Stimulated activated CD8-positive, alpha-beta memory T cell treated with anti-CD3 and anti-CD28 coated beads, Interleukin-7, amount 100 ng/mL, for 4 hours (primary cell): Measurements from ENCODE around the gene CACNG4.

Experiments
- DNase-seq, 2 donors: peaks; one replicate each; pipeline ENCODE4 v3.0.0-alpha.2; 2020; ENCODE audit warnings: low read depth in 2 of 2

CACNG4 gene

DNA sequence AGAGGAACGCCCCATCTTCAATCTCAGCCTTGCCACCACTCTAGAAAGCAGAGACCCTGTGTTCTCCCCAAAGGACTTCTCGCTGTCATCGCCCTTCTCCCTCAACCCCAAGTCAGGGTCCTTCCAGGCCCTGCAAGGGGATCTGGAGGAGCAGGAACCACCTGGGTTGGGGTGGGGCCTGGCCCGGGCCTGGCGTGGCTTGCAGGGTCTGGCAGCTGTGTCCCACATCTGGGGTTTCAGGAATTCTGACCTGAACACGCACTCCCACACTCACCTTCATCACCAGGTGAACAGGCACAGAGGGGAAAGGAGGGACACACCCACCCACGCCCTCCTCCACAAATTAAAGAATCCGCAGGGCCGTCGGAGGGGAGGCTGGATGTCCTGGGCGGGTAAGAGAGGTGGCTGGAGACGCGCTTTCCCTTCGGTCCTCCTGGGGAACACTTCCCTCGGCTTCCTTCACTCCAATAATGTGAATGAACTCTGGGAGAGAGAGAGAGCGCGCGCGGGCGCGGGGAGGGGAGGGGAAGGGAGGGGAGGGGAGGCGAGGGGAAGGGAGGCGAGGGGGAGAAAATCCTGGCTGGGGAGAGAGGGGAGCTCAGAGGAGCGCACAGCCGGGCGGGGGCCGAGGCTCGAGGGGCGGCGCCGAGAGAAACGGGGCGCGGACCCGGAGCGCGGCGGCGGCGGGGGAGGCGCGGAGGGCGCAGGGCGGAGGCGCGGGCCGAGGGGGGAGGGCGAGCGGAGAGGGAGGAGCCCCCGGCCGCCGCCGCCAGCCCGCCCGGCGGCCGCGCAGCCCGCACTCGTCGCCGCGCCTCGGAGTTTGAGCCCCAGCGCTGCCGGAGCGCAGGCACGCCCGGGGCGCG lies at the start of gene CACNG4:
CACNG4 (plus strand) TSS at position 799 of the 863 bp plus-strand sequence. CDS start 205 bp downstream, outside the sequence.
- DNase-seq = no peak

DNA sequence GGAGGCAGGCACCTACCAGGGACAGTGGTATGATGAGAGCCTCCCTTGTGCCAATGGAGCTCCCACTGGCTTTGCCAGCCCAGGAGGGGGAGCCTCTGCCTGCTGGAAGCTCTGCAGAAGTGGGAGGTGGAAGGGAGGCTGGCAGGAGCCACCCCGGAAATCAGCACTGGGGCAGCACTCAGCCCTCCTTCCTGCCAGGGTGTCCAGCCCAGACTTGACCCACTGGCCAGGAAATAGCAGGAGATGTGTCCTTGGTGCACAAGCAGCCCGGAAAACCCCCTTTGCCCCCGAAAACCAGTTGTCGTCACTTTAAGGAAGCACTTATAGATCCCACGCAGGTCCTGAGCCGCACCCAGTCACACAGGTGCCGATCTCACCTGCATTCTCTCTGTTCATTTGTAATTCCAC lies 49.3 kb upstream of the CACNG4 start:
- DNase-seq = no peak

DNA sequence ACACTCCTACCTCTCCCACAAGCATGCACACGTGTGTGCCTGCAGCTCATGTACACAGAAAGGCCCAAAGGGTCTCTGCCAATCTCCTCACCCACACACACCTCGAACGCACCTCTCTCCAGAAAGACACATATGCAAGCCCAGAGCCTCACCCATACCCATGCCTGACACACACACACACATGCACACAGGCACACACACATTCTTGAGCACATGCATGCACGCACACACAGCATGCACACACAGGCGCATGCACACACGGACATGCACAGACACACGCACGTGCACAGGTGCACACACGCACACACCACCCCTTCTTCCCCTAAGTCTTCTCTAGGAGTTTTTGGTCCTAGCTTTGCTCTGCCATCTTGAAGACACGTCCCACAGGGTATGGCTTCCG lies 48.7 kb upstream of the CACNG4 start:
- no peak for DNase-seq

DNA sequence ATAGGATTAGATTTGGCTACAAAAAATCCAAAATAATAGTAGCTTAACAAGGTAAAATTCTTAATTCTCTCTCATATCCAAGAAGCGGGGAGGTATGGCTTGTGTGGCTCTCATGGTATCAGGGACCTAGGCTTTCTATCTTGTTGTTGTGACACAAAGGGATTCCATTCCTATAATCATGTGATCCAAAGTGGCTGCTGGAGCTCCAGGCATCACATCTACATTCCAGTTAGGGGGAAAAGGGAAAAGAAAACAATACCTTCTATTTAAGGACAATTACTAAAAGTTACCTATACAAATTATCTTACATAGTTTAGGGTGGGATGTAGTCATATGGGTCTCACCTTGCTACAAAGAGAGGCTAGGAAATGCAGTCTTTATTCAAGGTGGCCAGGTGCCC lies 47.6 kb upstream of the CACNG4 start:
- DNase-seq = no peak

DNA sequence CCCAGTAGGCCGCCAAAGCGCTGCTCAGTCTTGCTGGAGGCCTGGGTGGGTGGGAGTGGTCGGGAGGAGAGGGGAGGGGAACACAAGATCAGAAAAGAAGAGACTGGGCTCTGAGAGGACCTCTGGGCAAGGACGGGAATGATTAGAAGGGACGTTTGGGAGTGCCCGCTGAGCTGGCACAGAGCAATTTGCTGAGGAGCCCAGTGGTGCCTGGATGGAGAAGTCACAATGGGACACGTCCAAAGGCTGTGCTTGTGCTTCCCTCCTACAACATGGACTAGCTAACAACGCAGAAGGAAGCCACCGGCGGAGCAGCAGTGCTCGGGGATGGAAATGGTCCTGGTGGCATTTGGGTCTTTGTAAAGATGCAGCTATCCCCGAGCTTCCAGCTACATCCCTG lies 45.6 kb upstream of the CACNG4 start:
- DNase-seq = no peak

DNA sequence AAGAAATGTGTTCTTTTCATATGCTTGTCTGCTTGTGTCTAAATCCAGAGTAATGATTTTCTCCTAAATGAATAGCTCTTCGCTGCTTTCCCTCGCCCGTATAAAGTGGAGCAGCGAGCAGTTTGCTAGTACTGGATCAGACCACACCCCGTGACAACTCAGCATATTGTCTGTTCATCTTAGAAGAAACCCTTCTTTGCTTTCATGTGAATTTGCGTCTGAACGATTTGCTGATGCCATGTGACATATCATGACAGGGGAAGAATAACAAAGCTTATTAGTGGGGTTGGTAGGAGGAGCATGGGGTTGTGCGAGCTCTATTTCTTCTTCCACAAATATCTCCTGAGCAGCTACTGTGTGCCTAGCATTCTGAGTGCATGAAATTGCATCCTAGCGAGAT lies 44.1 kb upstream of the CACNG4 start:
- no peak for DNase-seq

DNA sequence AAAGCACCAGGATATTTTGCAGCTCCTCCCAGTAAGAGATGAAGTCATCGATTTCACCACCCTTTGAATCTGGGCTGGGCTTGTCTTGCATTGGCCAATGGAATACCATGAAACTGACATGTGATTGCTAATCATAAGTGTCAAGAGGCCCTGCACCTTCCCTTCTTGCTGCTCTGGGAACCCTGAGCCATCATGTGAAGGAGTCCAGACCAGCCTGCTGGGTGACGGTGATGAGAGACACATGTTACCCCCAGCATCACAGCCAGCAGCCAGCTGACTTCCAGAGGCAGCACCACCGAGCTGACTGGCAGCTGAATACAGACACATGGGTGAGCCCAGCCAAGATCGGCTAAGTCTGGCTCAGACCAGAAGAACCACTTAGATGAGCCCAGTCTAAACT lies 43.6 kb upstream of the CACNG4 start:
- DNase-seq = no peak

DNA sequence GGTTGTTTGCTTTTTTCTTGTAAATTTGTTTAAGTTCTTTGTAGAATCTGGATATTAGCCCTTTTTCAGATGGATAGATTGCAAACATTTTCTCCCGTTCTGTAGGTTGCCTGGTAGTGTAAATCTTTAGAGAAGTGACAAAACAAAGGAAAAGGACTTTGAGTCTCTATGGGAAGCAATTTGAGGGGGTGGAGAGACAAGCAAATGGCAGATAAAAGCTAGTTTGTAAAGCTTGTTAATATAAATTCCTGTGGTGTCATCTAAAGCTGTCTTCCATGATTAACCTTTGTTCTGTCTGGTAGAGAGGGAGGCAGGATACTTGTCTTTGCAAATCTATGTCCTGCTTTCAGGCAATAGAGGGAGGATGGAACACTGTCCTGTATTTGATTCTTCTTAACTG lies 40.6 kb upstream of the CACNG4 start:
- no peak for DNase-seq

DNA sequence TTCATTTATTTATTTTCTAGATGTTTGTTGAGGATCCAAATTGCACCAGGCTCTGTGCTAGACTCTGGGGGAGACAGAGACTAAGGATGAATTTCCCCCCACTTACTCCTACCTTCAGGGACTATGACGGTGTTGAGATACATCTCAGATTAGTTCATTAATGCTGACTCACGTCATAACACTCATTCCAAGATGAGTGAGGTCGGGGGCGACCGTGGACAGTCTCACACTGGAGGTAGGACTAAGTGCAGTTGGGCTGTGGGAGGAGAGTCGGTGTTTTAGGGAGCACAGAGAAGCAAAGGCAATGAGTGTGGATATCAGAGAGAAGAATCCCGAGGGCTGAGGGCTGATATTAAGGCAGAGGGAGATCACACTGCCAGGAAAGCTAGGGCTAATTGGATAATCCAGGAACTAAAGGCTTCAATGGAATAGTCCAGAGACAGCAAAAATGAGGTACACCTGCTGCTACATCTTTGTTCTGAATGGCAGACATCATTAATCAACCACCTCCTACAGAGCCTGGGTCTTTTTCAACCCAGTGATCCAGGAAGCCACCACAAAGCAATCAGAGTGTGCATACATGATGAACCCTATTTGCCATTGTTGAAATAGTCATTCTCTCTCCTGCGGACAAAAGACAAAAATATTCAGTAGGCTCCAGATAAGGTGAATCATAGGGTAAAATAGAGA lies 38.6 kb upstream of the CACNG4 start:
- no peak for DNase-seq

DNA sequence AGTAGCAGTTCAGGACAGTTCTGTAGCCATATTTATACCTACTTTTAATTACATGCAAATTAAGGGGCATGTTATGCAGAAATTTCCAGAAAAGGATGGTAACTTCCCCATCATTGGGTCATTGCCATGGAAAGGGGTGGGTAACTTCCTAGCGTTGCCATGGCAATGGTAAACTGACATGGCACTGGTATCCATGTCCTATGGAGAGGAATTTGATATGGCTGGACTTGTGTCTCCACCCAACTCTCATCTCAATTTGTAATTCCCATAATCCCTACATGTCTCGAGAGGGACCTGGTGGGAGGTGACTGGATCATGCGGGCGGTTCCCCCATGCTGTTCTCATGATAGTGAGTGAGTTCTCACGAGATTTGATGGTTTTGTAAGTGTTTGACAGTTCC lies 35.6 kb upstream of the CACNG4 start:
- no peak for DNase-seq

DNA sequence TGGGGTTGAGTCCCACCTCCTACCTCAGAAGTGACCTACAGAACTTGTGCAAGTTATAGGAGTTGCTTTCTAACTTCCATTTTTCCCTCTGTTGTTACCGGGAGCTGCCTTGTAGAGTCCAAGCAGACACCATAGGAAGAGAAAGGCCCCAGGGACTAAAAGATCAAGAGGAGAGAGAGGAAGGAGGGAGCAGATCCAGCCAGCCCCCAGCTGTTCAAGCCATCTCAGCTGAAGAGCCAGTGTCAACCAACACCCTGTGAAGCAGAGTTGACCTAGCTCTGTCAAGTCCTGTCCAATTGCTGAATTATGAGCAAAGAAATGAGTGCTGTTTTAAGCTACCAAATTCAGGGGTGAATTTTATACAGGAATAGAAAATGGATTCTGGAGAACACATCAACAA lies 34.9 kb upstream of the CACNG4 start:
- DNase-seq = no peak

DNA sequence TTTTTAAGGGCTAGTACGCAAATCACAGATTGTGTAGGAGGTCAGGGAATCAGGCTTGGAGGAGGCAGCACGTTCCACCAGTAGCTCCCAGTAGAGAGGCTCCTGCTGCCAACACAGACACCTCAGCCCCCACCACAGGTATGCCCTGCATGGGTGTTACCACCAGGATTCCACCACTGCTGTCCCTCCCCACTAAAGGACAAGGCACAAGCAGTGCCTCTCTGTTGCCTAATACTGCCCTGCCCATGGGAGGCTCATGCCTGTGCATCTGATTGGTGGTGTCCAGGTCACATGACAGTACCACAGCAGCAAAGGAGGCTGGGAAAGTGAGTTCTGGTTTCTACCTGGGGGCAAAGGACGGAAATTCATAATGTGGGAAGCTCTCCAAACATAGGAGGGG lies 33.6 kb upstream of the CACNG4 start:
- no peak for DNase-seq

DNA sequence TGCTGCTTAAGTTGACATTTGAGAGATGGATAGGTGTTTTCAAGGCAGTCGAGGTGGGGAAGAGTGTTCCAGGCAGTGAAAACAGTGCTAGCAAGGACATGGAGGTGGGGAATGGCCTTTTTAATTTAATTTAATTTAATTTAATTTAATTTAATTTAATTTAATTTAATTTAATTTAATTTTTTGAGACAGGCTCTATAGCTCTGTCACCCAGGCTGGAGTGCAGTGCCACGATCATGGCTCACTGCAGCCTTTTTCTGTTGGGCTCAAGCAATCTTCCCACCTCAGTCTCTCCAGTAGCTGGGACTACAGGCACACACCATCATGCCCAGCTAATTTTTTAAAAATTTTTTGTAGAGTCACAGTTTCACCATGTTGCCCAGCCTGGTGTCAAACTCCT lies 32.2 kb upstream of the CACNG4 start:
- no peak for DNase-seq

DNA sequence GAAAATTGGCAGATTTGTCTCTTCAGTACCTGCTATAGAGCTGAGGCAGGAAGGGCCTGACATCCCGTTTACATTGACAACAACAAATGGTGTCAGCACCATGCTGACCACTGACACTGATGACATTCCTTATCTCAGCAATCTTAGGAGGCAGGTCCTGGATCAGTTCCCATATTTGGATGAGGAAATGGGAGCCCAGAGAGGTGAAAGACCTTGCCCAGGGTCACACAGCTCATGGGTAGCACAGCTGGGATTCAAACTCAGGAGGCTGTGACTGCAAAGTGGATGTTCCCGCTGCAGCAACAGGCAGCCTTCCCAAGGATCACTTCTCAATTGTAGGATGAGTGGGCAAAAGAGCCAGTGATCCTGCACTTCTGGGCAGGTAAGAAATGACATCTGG lies 30.5 kb upstream of the CACNG4 start:
- DNase-seq = no peak

DNA sequence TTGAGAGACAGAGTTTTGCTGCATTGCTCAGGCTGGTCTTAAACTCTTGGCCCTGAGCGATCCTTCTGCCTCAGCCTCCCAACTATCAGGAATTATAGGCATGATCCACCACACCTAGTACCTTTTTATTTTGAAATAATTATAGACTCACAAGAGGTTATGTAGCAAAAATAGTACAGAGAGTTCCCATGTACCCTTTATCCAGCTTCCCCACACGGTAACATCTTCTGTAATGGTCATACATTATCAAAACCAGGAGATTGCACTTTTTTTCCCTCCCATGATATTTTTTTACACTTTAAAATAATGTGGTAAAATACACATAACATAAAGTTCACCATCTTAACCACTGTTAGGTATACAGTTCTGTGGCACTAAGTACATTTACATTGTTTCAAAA lies 28.8 kb upstream of the CACNG4 start:
- no peak for DNase-seq

DNA sequence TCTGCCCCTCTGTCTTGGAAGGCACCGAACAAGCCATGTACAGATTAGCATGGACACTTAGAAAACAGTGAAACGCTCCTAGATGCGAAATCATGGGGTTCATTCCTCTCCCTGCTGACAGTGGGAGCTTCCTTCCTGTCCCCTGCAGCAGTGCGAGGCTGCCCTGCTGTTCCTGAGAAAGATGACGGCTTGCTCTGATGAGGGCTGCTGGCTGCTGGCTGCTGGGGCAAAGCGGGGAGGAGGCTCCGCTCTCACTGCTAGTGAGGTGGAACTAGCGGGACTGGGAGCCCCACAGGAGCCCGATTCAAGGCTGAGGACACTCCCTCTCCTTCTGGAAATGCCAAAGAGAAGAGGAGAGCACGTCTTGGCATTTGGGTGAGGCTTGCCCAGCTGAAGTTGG lies 25.9 kb upstream of the CACNG4 start:
- DNase-seq = no peak

DNA sequence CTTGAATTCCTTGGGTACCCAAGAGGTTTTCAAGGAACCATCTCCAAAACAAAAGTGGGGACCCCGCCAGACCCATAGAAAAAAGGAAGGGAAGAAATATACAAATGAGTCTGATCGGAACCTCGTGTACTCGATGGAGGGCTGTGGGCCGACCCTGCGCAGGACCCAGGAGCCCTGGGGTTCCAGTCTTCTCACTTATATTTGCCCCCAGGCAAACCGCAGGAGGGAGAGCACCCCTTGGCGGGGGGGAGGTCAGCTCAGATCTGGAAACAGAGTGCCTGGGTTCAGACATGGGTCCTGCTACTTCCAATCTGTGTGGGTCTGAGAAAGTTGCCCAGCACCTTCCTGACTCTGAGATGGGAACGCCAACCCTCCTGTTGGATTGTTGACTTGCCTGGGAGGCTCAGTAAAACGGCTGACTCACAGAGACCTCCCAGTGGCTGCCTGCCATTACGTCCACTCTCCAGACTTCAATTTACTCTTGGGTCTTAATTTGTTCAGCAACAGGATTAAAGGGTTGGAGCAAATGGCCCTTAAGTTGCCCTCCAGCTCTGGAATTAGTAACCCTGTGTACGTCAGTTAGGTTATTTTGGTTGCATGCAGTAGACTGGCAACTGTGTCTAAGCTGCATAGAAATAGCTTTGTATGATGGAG lies 24.9 kb upstream of the CACNG4 start:
- no peak for DNase-seq

DNA sequence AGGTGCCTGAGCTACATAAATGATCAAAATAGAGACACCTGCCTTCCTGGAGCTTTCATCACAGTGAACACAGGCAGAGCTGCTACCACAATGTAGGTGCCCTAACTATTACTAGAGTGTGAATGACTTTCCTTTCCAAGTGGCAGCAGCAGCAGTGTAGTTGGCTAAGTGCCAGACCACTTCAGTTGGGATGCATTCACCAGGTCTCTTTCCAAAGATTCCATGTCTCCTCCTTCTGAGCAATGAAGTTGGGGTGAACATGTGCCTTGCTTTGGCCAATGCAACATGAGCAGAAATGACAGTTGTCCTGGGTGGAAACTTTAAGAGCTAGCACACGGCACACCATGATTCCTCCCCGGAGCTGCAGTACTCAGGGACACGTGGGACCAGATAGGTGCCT lies 23.3 kb upstream of the CACNG4 start:
- DNase-seq = no peak

DNA sequence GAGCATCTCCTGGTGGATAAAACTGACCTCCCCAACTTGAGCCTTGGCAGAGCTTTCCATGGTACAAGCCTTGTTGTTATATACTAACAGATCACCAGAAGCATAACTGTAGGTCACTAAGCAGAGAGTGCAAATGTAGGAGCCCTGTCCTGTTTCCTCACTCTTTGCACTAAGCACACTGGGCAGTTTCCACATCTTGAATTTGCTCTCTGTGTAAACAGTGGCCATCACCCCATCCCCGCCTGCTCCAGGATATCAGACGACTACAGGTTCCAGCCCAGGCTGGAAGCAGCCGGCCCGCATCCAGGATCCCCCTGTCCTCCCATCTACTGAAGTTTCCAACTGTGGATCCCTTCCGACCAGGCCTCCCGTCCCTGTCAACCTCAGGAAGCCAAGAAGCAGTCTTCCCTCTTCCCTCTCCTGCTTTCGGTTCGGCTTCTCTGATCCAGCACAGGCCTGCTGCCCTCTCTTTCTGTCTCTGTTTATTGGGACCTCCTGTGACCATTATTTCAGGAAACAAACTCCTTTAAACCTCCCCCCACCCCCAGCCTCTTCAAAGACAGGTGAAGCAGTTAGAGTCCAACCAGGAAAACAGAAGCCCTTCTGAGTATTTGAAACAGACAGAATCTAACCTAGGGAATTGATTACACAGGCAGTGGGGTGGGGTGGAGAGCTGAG lies 22.6 kb upstream of the CACNG4 start:
- DNase-seq = no peak

DNA sequence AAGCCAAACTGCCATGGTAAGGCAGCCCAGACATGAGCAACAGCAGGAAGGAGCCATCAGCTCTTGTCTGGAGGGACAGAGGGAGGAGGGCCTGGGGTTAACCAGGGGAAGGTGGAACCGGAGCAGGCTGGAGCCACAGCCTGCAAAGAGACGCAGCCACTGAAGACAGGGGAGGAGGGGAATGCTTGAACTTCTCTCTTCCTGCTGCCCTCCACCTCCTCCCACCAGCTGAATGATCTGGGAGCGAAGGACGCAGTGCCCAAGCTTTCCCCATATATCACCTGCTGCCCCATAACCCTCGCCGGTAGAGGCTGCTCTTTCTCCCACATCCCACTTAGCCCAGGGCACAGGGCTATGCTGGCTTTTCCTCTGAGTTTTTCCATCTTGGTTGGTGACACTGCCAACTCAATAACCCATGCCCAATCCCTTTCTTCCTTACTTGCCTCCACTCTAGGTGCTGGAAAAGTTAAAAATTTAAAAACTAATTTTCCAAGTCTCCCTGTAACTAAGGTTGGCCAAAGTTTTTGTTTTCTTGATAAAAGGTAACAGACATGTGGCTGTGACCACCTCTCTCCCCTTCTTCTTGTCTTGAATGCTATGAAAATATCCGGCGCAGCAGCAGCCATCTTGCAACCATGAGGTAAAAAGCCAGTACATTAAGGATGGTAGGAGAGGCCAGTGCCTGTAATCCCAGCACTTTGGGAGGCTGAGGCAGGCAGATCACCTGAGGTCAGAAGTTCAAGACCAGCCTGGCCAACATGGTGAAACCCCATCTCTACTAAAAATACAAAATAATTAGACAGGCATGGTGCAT lies 21.8 kb upstream of the CACNG4 start:
- no peak for DNase-seq

DNA sequence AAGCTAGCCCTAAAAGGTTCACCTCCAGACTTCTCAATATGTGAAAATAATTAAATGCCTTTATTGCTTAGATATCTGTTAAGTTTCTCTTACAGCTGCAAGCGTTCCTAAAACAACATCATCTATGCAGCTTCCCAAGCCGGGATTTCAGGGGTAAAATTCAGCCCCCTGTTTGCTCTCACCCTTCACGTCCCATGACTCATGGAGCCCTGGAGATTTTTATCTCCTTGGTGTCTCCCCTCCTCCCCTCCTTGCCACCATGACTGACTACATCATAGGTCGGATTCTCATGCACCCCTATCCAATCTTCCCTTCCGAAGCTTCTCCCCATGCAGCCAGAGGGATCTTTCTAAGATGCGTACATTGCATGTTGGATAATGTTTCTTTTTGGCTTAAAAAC lies 21.0 kb upstream of the CACNG4 start:
- no peak for DNase-seq
